Gastrocnemius medialis (tissue), 4 donors: Measurements from ENCODE around the gene KIF4A.

ENCODE experiments used
- POLR2A ChIP-seq, 2 donors: fragments of 450-650 bp; IDR thresholded peaks; one replicate each; pipeline ENCODE4 v1.6.1; 2017; ENCODE audit warnings: antibody characterized with exemption in 2 of 2, mild to moderate bottlenecking in 2 of 2, moderate library complexity in 2 of 2
- TF ChIP-seq, protein P1 (sequence below), 5 experiments: fragments of 450-650 bp in 3 of 5; fragments of 200-600 bp in 2 of 5; sonication (generic) in 2 of 5; IDR thresholded peaks in 4 of 5; conservative IDR thresholded peaks in 1 of 5; 1 replicate in 4 of 5; 2 replicates in 1 of 5; pipeline ENCODE4 v1.5.1; 2016 to 2019; ENCODE audit warnings: antibody characterized with exemption in 5 of 5, mild to moderate bottlenecking in 3 of 5, moderate library complexity in 3 of 5

DNA sequence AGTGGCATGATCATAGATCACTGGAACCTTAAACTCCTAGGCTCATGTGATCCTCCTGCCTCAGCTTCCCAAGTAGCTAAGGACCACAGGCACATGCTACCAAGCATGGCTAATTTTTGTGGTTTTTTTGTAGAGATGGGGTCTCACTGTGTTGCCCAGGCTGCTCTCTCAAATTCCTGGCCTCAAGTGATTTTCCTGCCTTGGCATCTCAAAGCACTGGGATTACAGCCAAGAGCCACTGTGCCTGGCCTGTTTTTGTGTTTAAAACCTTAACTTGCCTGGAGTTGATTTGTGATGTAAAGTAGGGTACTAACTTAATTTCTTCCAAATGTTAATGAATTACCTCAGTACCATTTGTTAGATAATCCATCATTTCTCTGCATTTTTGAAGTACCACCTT lies 177.1 kb downstream of the KIF4A start:
- TF ChIP-seq POLR2A (IDR thresholded peaks at IDR 0.05), result no peak
- TF ChIP-seq, protein P1, sequence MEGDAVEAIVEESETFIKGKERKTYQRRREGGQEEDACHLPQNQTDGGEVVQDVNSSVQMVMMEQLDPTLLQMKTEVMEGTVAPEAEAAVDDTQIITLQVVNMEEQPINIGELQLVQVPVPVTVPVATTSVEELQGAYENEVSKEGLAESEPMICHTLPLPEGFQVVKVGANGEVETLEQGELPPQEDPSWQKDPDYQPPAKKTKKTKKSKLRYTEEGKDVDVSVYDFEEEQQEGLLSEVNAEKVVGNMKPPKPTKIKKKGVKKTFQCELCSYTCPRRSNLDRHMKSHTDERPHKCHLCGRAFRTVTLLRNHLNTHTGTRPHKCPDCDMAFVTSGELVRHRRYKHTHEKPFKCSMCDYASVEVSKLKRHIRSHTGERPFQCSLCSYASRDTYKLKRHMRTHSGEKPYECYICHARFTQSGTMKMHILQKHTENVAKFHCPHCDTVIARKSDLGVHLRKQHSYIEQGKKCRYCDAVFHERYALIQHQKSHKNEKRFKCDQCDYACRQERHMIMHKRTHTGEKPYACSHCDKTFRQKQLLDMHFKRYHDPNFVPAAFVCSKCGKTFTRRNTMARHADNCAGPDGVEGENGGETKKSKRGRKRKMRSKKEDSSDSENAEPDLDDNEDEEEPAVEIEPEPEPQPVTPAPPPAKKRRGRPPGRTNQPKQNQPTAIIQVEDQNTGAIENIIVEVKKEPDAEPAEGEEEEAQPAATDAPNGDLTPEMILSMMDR (IDR thresholded peaks at IDR 0.05 in 4 of 5, conservative IDR thresholded peaks at IDR 0.05 in 1 of 5), result no peak
